Epithelial cell of proximal tubule (primary cell): Measurements from ENCODE around the gene STK24. TPM values are rescaled to one million over a fixed set of nuclear protein-coding genes. Genes with fewer than 3 reads are reported as not detected.

Experiments used
- DNase-seq: peaks from one replicate; pipeline ENCODE4 v3.0.0-alpha.2; 2011; ENCODE audit warnings: low read depth
- H3K4me3 ChIP-seq: 2 replicates; pipeline ENCODE4 v1.5.1; 2011; ENCODE audit warnings: low read depth, mild to moderate bottlenecking, low read length
- CTCF ChIP-seq: conservative IDR thresholded peaks from 2 replicates; pipeline ENCODE4 v1.5.1; 2012; ENCODE audit warnings: low read depth, mild to moderate bottlenecking, low read length
- total RNA-seq: library from RNA; depleted of rRNA; stranded (reverse); fragments of >200 nt; gene quantifications from 2 replicates; pipeline ENCODE4 v1.2.3, GENCODE V29; 2015

The STK24 gene
- total RNA-seq, 1 donor from 2014 or later = 115 TPM

DNA sequence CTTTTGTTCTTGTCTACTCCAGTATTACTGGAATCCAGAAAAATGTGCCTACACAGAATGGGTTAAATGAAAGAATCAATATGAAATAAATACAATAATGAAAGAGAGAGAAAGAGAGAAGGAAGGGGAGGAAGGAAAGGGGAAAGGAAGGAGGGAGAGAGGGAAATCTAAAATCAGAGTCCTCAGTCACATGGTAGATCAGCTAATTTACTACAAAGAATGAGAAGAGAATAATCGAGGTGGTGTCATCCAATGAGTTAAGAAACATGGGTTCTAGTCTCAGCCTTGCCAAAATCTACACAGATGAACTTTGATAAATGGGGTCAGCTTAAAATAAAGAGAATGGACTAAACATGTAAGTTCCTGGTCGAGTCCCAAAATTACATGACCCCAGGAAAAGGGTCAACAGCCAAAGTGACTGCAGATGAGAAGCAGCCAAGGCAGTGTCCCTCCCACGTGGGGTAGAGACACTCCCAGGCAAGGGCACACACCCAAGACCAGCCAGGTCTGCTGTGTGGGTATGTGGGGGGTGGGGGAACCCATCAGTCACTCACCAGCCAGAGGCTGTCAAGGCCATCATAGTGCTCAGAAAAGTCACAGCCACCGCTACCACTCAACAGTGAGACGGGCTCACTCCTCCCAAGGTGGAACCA is 103.6 kb downstream of the STK24 start:
- TF ChIP-seq CTCF = no peak
- H3K4me3 ChIP-seq = no peak overlapping the region
- no peak for DNase-seq

DNA sequence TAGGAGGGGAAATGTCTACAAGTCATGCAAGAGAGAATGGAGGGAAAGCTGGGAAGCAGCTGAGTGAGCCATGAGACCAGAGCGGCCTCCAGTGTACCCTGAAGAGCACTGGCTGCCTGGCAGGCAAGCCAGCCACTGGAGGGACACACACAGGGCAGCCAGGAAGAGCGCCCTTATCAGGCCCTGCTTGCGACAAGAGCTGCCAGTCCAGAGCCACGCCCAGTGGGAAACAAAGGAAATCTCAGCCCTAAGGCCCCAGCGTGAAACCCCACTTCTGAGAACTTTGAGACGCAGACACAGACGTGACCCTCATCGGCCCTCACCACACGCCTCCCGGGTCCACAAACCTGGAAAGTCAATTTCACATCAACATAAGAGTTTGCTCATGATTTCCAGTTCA is 105.0 kb downstream of the STK24 start:
- TF ChIP-seq CTCF = no peak
- H3K4me3 ChIP-seq = no peak overlapping the region
- no peak for DNase-seq

- no peak for DNase-seq
- no peak overlapping the region for H3K4me3 ChIP-seq
- no peak for TF ChIP-seq CTCF
Measured at GRCh38 chr13:98470920-98471319, 106.0 kb downstream of the STK24 start.

GRCh38 chr13:98468929-98469328 is 108.0 kb downstream of the STK24 start:
- H3K4me3 ChIP-seq = no peak overlapping the region
- no peak for TF ChIP-seq CTCF
- no peak for DNase-seq

GRCh38 chr13:98468361-98468760 is 108.5 kb downstream of the STK24 start:
- TF ChIP-seq CTCF = no peak
- DNase-seq = no peak
- H3K4me3 ChIP-seq = no peak overlapping the region

- DNase-seq = no peak
- H3K4me3 ChIP-seq = no peak overlapping the region
- TF ChIP-seq CTCF = no peak
Measured at GRCh38 chr13:98467263-98467985, 109.5 kb downstream of the STK24 start.
